Measurements from ENCODE around the gene URI1. TPM values are rescaled to one million over a fixed set of nuclear protein-coding genes. Genes with fewer than 3 reads are reported as not detected.

The URI1 gene
- total and polyA plus RNA-seq, 2 donors (not counting 1 experiment from before 2014, with no cell fraction given), result 21.3 to 54.2 TPM

DNA sequence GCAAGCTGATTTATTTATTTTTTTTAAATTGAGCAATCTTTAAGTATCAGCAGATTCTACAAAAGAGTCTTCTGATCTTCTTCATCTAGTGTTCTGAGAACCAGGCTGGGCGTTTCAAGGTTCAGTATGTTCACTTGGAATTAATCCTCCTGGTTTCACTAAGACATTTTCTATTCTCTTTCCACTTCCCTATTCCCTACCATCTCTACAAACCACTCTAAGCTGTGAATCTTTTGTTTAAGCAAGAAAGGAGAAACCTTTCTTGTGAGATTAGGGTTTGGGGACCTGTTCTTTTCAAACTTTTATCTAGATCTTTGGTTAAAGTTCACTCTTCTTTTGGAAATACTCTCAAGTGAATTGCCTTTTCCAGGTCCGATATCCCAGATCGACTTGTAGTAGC, 59.3 kb downstream of the URI1 start:
- H3K27ac ChIP-seq (ENCODE audit: low read length in 2 of 2), result no peak overlapping the region
- DNase-seq (no peak), ATAC-seq (ENCODE audit: low read depth) (no peak)
- Mint-ChIP-seq H3K27ac (no peak overlapping the region), H3K4me1 (peaks cover 24% of the 10 kb centered on the region), H3K4me3 (no peak overlapping the region), H3K27me3 (no peaks in the 10 kb centered on the region), H3K9me3 (ENCODE audit: insufficient read depth) (no peaks in the 10 kb centered on the region)
- H3K79me2 ChIP-seq (ENCODE audit: control insufficient read depth, insufficient read depth, low read length), result peaks cover 31% of the 10 kb centered on the region
- peaks cover 10% of the 10 kb centered on the region for H4K20me1 ChIP-seq (ENCODE audit: control insufficient read depth, insufficient read depth, low read length, poor library complexity, severe bottlenecking)
- H2AFZ ChIP-seq (ENCODE audit: insufficient read depth, low read depth, low read length, poor library complexity, severe bottlenecking), result no peak overlapping the region
- POLR2A ChIA-PET, result no interaction called here
- intact Hi-C loops (cut with micrococcal nuclease), result no loop called here
- H3K9me3 ChIP-seq (ENCODE audit: control extremely low read depth in 1 of 3, control insufficient read depth in 2 of 3, insufficient read depth in 1 of 3, low read length in 2 of 3), result peaks cover 0 to 4% (median 2%) of the 10 kb centered on the region in 3 donors
- no peak overlapping the region for H3K4me3 ChIP-seq (ENCODE audit: control extremely low read depth in 1 of 5, extremely low read depth in 1 of 5, insufficient read depth in 1 of 5, low read depth in 2 of 5, low read length in 4 of 5)
- WGBS (ENCODE audit: insufficient coverage), result 93% methylated on average over 3 of the region's 3 CpGs
- TF ChIP-seq, protein P1, sequence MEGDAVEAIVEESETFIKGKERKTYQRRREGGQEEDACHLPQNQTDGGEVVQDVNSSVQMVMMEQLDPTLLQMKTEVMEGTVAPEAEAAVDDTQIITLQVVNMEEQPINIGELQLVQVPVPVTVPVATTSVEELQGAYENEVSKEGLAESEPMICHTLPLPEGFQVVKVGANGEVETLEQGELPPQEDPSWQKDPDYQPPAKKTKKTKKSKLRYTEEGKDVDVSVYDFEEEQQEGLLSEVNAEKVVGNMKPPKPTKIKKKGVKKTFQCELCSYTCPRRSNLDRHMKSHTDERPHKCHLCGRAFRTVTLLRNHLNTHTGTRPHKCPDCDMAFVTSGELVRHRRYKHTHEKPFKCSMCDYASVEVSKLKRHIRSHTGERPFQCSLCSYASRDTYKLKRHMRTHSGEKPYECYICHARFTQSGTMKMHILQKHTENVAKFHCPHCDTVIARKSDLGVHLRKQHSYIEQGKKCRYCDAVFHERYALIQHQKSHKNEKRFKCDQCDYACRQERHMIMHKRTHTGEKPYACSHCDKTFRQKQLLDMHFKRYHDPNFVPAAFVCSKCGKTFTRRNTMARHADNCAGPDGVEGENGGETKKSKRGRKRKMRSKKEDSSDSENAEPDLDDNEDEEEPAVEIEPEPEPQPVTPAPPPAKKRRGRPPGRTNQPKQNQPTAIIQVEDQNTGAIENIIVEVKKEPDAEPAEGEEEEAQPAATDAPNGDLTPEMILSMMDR (IDR thresholded peaks at IDR 0.05), result no peak
- no peak for TF ChIP-seq EZH2 (IDR thresholded peaks at IDR 0.05; ENCODE audit: borderline replicate concordance, insufficient read depth, low read depth, low read length, poor library complexity, severe bottlenecking)
- H3K36me3 ChIP-seq (replicated peaks in 1 of 2; ENCODE audit: control extremely low read depth in 1 of 2, control insufficient read depth in 1 of 2, extremely low read depth in 1 of 2, insufficient read depth in 2 of 2, low read length in 1 of 2), result peaks cover 2 to 23% of the 10 kb centered on the region in 2 experiments
- H3K4me1 ChIP-seq (ENCODE audit: control insufficient read depth in 2 of 2, insufficient read depth in 2 of 2, low read length in 2 of 2), result no peaks in the 10 kb centered on the region
- H3K27me3 ChIP-seq (replicated peaks in 1 of 4; ENCODE audit: control extremely low read depth in 1 of 4, control insufficient read depth in 3 of 4, insufficient read depth in 4 of 4, low read length in 3 of 4), result no peaks in the 10 kb centered on the region
- CTCF ChIA-PET, result no interaction called here
- no peak overlapping the region for H3K4me2 ChIP-seq (replicated peaks; ENCODE audit: low read depth, low read length, poor library complexity, severe bottlenecking)
- H3K9ac ChIP-seq (ENCODE audit: low read length), result no peak overlapping the region

DNA sequence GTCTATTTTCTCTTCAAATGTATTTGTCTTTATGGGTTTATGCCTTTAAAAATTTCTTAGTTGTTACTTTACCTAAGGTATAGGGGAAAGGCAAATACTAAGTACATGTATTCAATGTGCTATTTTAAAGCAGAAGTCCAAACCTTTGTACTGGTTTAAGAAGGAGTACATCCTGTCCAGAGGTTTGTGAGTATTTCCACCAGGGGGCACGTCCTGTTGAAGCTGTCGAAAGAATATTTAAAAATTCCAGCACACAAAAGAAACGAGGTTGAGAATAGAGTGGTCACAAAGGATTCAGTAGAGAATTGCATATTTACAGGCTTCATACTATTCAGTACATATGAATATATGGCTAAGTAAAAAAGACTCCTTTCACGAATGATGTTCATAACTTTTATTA, 59.8 kb downstream of the URI1 start:
- intact Hi-C loops (cut with micrococcal nuclease), result no loop called here
- peaks cover 26% of the 10 kb centered on the region for H3K79me2 ChIP-seq (ENCODE audit: control insufficient read depth, insufficient read depth, low read length)
- DNase-seq, result no peak

More for the DNA sequence above, 59.8 kb downstream of the URI1 start:
- H3K4me3 Mint-ChIP-seq, result no peak overlapping the region
- H3K9me3 Mint-ChIP-seq (ENCODE audit: insufficient read depth), result no peaks in the 10 kb centered on the region
- peaks cover 22% of the 10 kb centered on the region for H3K4me1 Mint-ChIP-seq
- WGBS (ENCODE audit: insufficient coverage), result no CpG with 5 or more reads among the region's 4 CpGs
- H3K4me3 ChIP-seq (ENCODE audit: control extremely low read depth in 1 of 5, extremely low read depth in 1 of 5, insufficient read depth in 1 of 5, low read depth in 2 of 5, low read length in 4 of 5), result no peak overlapping the region
- TF ChIP-seq, protein P1 (IDR thresholded peaks at IDR 0.05), result no peak
- no peak for TF ChIP-seq EZH2 (IDR thresholded peaks at IDR 0.05; ENCODE audit: borderline replicate concordance, insufficient read depth, low read depth, low read length, poor library complexity, severe bottlenecking)
- no peak for ATAC-seq (ENCODE audit: low read depth)
- H3K4me2 ChIP-seq (replicated peaks; ENCODE audit: low read depth, low read length, poor library complexity, severe bottlenecking), result no peak overlapping the region
- no peaks in the 10 kb centered on the region for H3K27me3 Mint-ChIP-seq
- no peak overlapping the region for H3K27ac Mint-ChIP-seq
- ChIA-PET CTCF (no interaction called here), POLR2A (no interaction called here)
- no peak overlapping the region for H3K27ac ChIP-seq (ENCODE audit: low read length in 2 of 2)
- H4K20me1 ChIP-seq (ENCODE audit: control insufficient read depth, insufficient read depth, low read length, poor library complexity, severe bottlenecking), result peaks cover 10% of the 10 kb centered on the region
- H3K27me3 ChIP-seq (replicated peaks in 1 of 4; ENCODE audit: control extremely low read depth in 1 of 4, control insufficient read depth in 3 of 4, insufficient read depth in 4 of 4, low read length in 3 of 4), result no peaks in the 10 kb centered on the region
- H2AFZ ChIP-seq (ENCODE audit: insufficient read depth, low read depth, low read length, poor library complexity, severe bottlenecking), result no peak overlapping the region
- no peak overlapping the region for H3K9ac ChIP-seq (ENCODE audit: low read length)
- peaks cover 0 to 4% (median 2%) of the 10 kb centered on the region in 3 donors for H3K9me3 ChIP-seq (ENCODE audit: control extremely low read depth in 1 of 3, control insufficient read depth in 2 of 3, insufficient read depth in 1 of 3, low read length in 2 of 3)
- H3K4me1 ChIP-seq (ENCODE audit: control insufficient read depth in 2 of 2, insufficient read depth in 2 of 2, low read length in 2 of 2), result no peaks in the 10 kb centered on the region
- H3K36me3 ChIP-seq (replicated peaks in 1 of 2; ENCODE audit: control extremely low read depth in 1 of 2, control insufficient read depth in 1 of 2, extremely low read depth in 1 of 2, insufficient read depth in 2 of 2, low read length in 1 of 2), result peaks cover 2 to 26% of the 10 kb centered on the region in 2 experiments
